B cell (primary cell): ENCODE results near the gene PRKAG2. TPM values are rescaled to one million over a fixed set of nuclear protein-coding genes. Genes with fewer than 3 reads are reported as not detected.

ENCODE experiments used
- ATAC-seq: fragments of 200-7000 bp; cut with Tn5 transposase; one replicate; pipeline ENCODE4 v1.10.0; 2021; ENCODE audit warnings: low read depth, mild to moderate bottlenecking, moderate number of reproducible peaks, moderate library complexity
- CTCF ChIA-PET: fragments of 350-600 bp; sonication (Branson Sonifier 250); formaldehyde crosslinking; loops from one replicate; lab custom pipeline; 2021; ENCODE audit warnings: antibody characterized with exemption, inconsistent platforms; lab: Charles Lee
- POLR2A ChIA-PET: fragments of 350-600 bp; sonication (Branson Sonifier 250); formaldehyde crosslinking; loops from one replicate; lab custom pipeline; 2021; ENCODE audit warnings: antibody characterized with exemption; lab: Charles Lee
- DNase-seq: peaks from one replicate; pipeline ENCODE4 v3.0.0; 2013
- H2AFZ ChIP-seq: 2 replicates; pipeline ENCODE4 v1.6.1; 2012; ENCODE audit warnings: mild to moderate bottlenecking, low read depth, low read length; ENCODE audit not compliant: insufficient read depth, poor library complexity, severe bottlenecking
- H3K27ac ChIP-seq, 2 donors: 1 replicate in 1 of 2; 2 replicates in 1 of 2; pipeline ENCODE4 v1.5.1; 2012 to 2013; ENCODE audit warnings: low read length in 2 of 2, mild to moderate bottlenecking in 2 of 2, moderate library complexity in 1 of 2
- H3K27me3 ChIP-seq, 4 experiments: fragments of 200-600 bp in 1 of 4; sonication (generic) in 1 of 4; replicated peaks in 1 of 4; 1 replicate in 2 of 4; 2 replicates in 2 of 4; pipeline versions ENCODE4 v1.6.1 to v1.7.0; 2013 to 2016; ENCODE audit warnings: low read length in 3 of 4, mild to moderate bottlenecking in 2 of 4, mixed read lengths in 1 of 4, moderate library complexity in 1 of 4; ENCODE audit not compliant: insufficient read depth in 4 of 4, control insufficient read depth in 3 of 4; ENCODE audit errors: control extremely low read depth in 1 of 4
- H3K36me3 ChIP-seq, 2 experiments: replicated peaks in 1 of 2; 1 replicate in 1 of 2; 2 replicates in 1 of 2; pipeline versions ENCODE4 v1.6.1 to v1.7.1; 2013; ENCODE audit warnings: low read length in 1 of 2; ENCODE audit not compliant: insufficient read depth in 2 of 2, control insufficient read depth in 1 of 2; ENCODE audit errors: control extremely low read depth in 1 of 2, extremely low read depth in 1 of 2
- H3K4me1 ChIP-seq, 2 donors: fragments of 200-600 bp in 1 of 2; sonication (generic) in 1 of 2; 1 replicate in 1 of 2; 2 replicates in 1 of 2; pipeline versions ENCODE4 v1.5.1 to v1.6.1; 2013 to 2017; ENCODE audit warnings: low read length in 2 of 2; ENCODE audit not compliant: control insufficient read depth in 2 of 2, insufficient read depth in 2 of 2
- H3K4me2 ChIP-seq: replicated peaks from 2 replicates; pipeline ENCODE3; 2012; ENCODE audit warnings: mild to moderate bottlenecking, low read depth, low read length; ENCODE audit not compliant: poor library complexity, severe bottlenecking
- H3K4me3 ChIP-seq, 5 experiments: fragments of 200-600 bp in 1 of 5; sonication (generic) in 1 of 5; 1 replicate in 3 of 5; 2 replicates in 2 of 5; pipeline versions ENCODE4 v1.5.1 to v1.7.0; 2011 to 2016; ENCODE audit warnings: low read length in 4 of 5, mild to moderate bottlenecking in 4 of 5, low read depth in 2 of 5, control low read depth in 1 of 5, moderate library complexity in 1 of 5; ENCODE audit not compliant: insufficient read depth in 1 of 5; ENCODE audit errors: control extremely low read depth in 1 of 5, extremely low read depth in 1 of 5
- H3K79me2 ChIP-seq: fragments of 200-600 bp; sonication (generic); one replicate; pipeline ENCODE4 v1.6.0; 2016; ENCODE audit warnings: low read length; ENCODE audit not compliant: control insufficient read depth, insufficient read depth
- H3K9ac ChIP-seq: fragments of 200-600 bp; sonication (generic); 2 replicates; pipeline ENCODE4 v1.6.1; 2017; ENCODE audit warnings: mild to moderate bottlenecking, low read length, moderate library complexity
- H3K9me3 ChIP-seq, 3 donors: one replicate each; pipeline versions ENCODE4 v1.6.1 to v1.7.1; 2013; ENCODE audit warnings: low read length in 2 of 3; ENCODE audit not compliant: control insufficient read depth in 2 of 3, insufficient read depth in 1 of 3; ENCODE audit errors: control extremely low read depth in 1 of 3
- H4K20me1 ChIP-seq: 2 replicates; pipeline ENCODE4 v1.6.0; 2012; ENCODE audit warnings: mild to moderate bottlenecking, low read length; ENCODE audit not compliant: insufficient read depth, control insufficient read depth, poor library complexity, severe bottlenecking
- H3K27ac Mint-ChIP-seq: one replicate; pipeline ENCODE4 v1.8.0; 2021; ENCODE audit warnings: mixed read lengths
- H3K27me3 Mint-ChIP-seq: one replicate; pipeline ENCODE4 v1.8.0; 2021; ENCODE audit warnings: mixed read lengths
- H3K4me1 Mint-ChIP-seq: one replicate; pipeline ENCODE4 v1.8.0; 2021; ENCODE audit warnings: mixed read lengths
- H3K4me3 Mint-ChIP-seq: one replicate; pipeline ENCODE4 v1.8.0; 2021; ENCODE audit warnings: mixed read lengths
- H3K9me3 Mint-ChIP-seq: one replicate; pipeline ENCODE4 v1.8.0; 2022; ENCODE audit warnings: mixed read lengths; ENCODE audit not compliant: insufficient read depth
- CTCF ChIP-seq: fragments of 200-600 bp; IDR thresholded peaks from one replicate; pipeline ENCODE4 v1.8.0; 2022; ENCODE audit warnings: antibody characterized with exemption, mild to moderate bottlenecking
- EZH2 ChIP-seq: IDR thresholded peaks from 2 replicates; pipeline ENCODE4 v1.6.1; 2012; ENCODE audit warnings: borderline replicate concordance, low read depth, mild to moderate bottlenecking, moderate library complexity, low read length; ENCODE audit not compliant: insufficient read depth, poor library complexity, severe bottlenecking
- WGBS: methylation state at CpG from one replicate; pipeline ENCODE4 v1.1.5; 2013; ENCODE audit warnings: missing lambda C conversion rate; ENCODE audit not compliant: insufficient coverage; 5-methylcytosine and 5-hydroxymethylcytosine counted together
- intact Hi-C: fragments of 100-400 bp; cut with micrococcal nuclease; formaldehyde crosslinking; loops from one replicate; pipeline ENCODE4 v1.10.0; 2022
- polyA plus RNA-seq: library from polyadenylated mRNA; depleted of rRNA; stranded (reverse); fragments of >200 nt; gene quantifications from 2 replicates; pipeline ENCODE4 v1.2.3, GENCODE V29; 2012
- total RNA-seq, 2 donors: library from RNA; stranded (reverse); fragments of 120-200 nt in 1 of 2; gene quantifications; 1 replicate in 1 of 2; 2 replicates in 1 of 2; pipeline versions ENCODE4 v1.2.3 to v1.2.4, GENCODE V29; 2013 to 2022

Gene PRKAG2
- total and polyA plus RNA-seq, 2 donors (not counting 1 experiment from before 2014, with no cell fraction given) = 22.1 to 56.3 TPM

GRCh38 chr7:151690606-151691005 lies 186.3 kb downstream of the PRKAG2 start:
- Histone ChIP-seq H3K79me2 (no peaks in the 10 kb centered on the region), H3K4me3 (no peak overlapping the region), H3K27ac (no peak overlapping the region), H3K36me3 (peaks cover 0 to 3% of the 10 kb centered on the region in 2 experiments), H3K4me2 (no peak overlapping the region), H2AFZ (no peak overlapping the region), H3K9me3 (peaks cover 0 to 3% (median 0%) of the 10 kb centered on the region in 3 donors), H3K4me1 (no peaks in the 10 kb centered on the region), H3K9ac (no peak overlapping the region), H4K20me1 (peaks cover 5% of the 10 kb centered on the region), H3K27me3 (no peaks in the 10 kb centered on the region)
- WGBS = 77% methylated on average over 5 of the region's 6 CpGs
- H3K27me3 Mint-ChIP-seq = no peaks in the 10 kb centered on the region
- DNase-seq = no peak
- no peak for ATAC-seq
- TF ChIP-seq CTCF = no peak
- TF ChIP-seq EZH2 = no peak
- ChIA-PET CTCF (interaction anchor here (0.6 kb wide), 1 partner anchor 129 kb away, joined by 3 read pairs; no protein-coding TSS in a partner anchor), POLR2A (no interaction called here)
- H3K27ac Mint-ChIP-seq = no peak overlapping the region
- no peak overlapping the region for H3K4me3 Mint-ChIP-seq
- no peaks in the 10 kb centered on the region for H3K4me1 Mint-ChIP-seq
- H3K9me3 Mint-ChIP-seq = no peaks in the 10 kb centered on the region
- intact Hi-C loops = no loop called here

- DNase-seq (no peak), ATAC-seq (no peak)
- H3K4me1 Mint-ChIP-seq = no peaks in the 10 kb centered on the region
- no peak overlapping the region for H3K27ac ChIP-seq
- TF ChIP-seq CTCF = no peak
- no peak for TF ChIP-seq EZH2
- H2AFZ ChIP-seq = no peak overlapping the region
- no peaks in the 10 kb centered on the region for H3K79me2 ChIP-seq
- no peaks in the 10 kb centered on the region for H3K27me3 ChIP-seq
- H3K4me1 ChIP-seq = no peaks in the 10 kb centered on the region
- intact Hi-C loops = no loop called here
- no peak overlapping the region for H3K4me3 ChIP-seq
- CTCF ChIA-PET = no interaction called here
- no peak overlapping the region for H3K4me2 ChIP-seq
- H3K9me3 ChIP-seq = peaks cover 0 to 3% (median 0%) of the 10 kb centered on the region in 3 donors
- no peak overlapping the region for H3K9ac ChIP-seq
- H4K20me1 ChIP-seq = no peaks in the 10 kb centered on the region
- POLR2A ChIA-PET = no interaction called here
- H3K9me3 Mint-ChIP-seq = no peaks in the 10 kb centered on the region
- WGBS = 91% methylated on average over 18 of the region's 22 CpGs
- H3K4me3 Mint-ChIP-seq = no peak overlapping the region
- H3K36me3 ChIP-seq = peaks cover 0 to 3% of the 10 kb centered on the region in 2 experiments
- no peak overlapping the region for H3K27ac Mint-ChIP-seq
- no peaks in the 10 kb centered on the region for H3K27me3 Mint-ChIP-seq
Observed at GRCh38 chr7:151689196-151689971, 187.5 kb downstream of the PRKAG2 start.
